Activated CD4-positive, alpha-beta T cell treated with anti-CD3 and anti-CD28 coated beads for 1 hour (primary cell): ENCODE data around the gene MAIP1.
"Not testable (repeated sequence)": the region's sequence is repeated elsewhere in the genome, so short reads cannot be mapped to it uniquely, and the experiment has no call there.

Experiments
- DNase-seq: peaks from one replicate; pipeline ENCODE4 v3.0.0-alpha.2; 2020

MAIP1 gene

GRCh38 chr2:199955339-199956061, at the start of gene MAIP1, which contains the start of gene TYW5:
MAIP1 (plus strand) TSS chr2:199955582; CDS start chr2:199955799, 217 bp downstream.
TYW5 (minus strand) TSS chr2:199955491; CDS start chr2:199955470, 21 bp downstream.
- DNase-seq = peak; percentile 66

GRCh38 chr2:199907008-199907714, 48.2 kb upstream of the MAIP1 start:
- DNase-seq = no peak

- no peak for DNase-seq
Observed at GRCh38 chr2:199910338-199911051, 44.9 kb upstream of the MAIP1 start.

GRCh38 chr2:199911052-199911876, 44.1 kb upstream of the MAIP1 start, which contains the start of gene C2orf69:
C2orf69 (plus strand) TSS chr2:199911293; CDS start chr2:199911439, 146 bp downstream.
- peak; percentile 83 for DNase-seq

- no peak for DNase-seq
Observed at GRCh38 chr2:199911877-199912161, 43.6 kb upstream of the MAIP1 start.

- not testable (repeated sequence) for DNase-seq
Observed at GRCh38 chr2:199912553-199913114, 42.7 kb upstream of the MAIP1 start.

- no peak for DNase-seq
Observed at GRCh38 chr2:199914372-199914958, 40.9 kb upstream of the MAIP1 start.

- no peak for DNase-seq
Observed at GRCh38 chr2:199916980-199917379, 38.4 kb upstream of the MAIP1 start.

- DNase-seq = no peak
Observed at GRCh38 chr2:199922856-199923255, 32.5 kb upstream of the MAIP1 start.

GRCh38 chr2:199923924-199924323, 31.5 kb upstream of the MAIP1 start:
- no peak for DNase-seq

- DNase-seq = no peak
Observed at GRCh38 chr2:199926806-199927205, 28.6 kb upstream of the MAIP1 start.

GRCh38 chr2:199928226-199928625, 27.2 kb upstream of the MAIP1 start:
- no peak for DNase-seq

GRCh38 chr2:199928626-199929025, 26.8 kb upstream of the MAIP1 start:
- no peak for DNase-seq

- DNase-seq = no peak
Observed at GRCh38 chr2:199929262-199929661, 26.1 kb upstream of the MAIP1 start.

GRCh38 chr2:199932312-199932855, 23.0 kb upstream of the MAIP1 start:
- no peak for DNase-seq

GRCh38 chr2:199933466-199933865, 21.9 kb upstream of the MAIP1 start:
- DNase-seq = no peak

GRCh38 chr2:199936554-199936953, 18.8 kb upstream of the MAIP1 start:
- no peak for DNase-seq

GRCh38 chr2:199940373-199940772, 15.0 kb upstream of the MAIP1 start:
- DNase-seq = no peak

- no peak for DNase-seq
Observed at GRCh38 chr2:199943373-199943772, 12.0 kb upstream of the MAIP1 start.

- DNase-seq = no peak
Observed at GRCh38 chr2:199946196-199946595, 9.2 kb upstream of the MAIP1 start.

GRCh38 chr2:199946836-199947235, 8.5 kb upstream of the MAIP1 start:
- no peak for DNase-seq

GRCh38 chr2:199950396-199950795, 5.0 kb upstream of the MAIP1 start:
- DNase-seq = no peak
